Activated naive CD4-positive, alpha-beta T cell treated with anti-CD3 and anti-CD28 coated beads for 36 hours (primary cell): Measurements from ENCODE around the gene ISM1. TPM values are rescaled to one million over a fixed set of nuclear protein-coding genes. Genes with fewer than 3 reads are reported as not detected.

ENCODE experiments used
- CTCF ChIA-PET: fragments of 350-600 bp; sonication (Branson Sonifier 250); formaldehyde crosslinking; loops from one replicate; lab custom pipeline; 2021; ENCODE audit warnings: antibody characterized with exemption; lab: Charles Lee
- DNase-seq: peaks from one replicate; pipeline ENCODE4 v3.0.0-alpha.2; 2020
- H3K27ac Mint-ChIP-seq: one replicate; pipeline ENCODE4 v1.8.0; 2021; ENCODE audit warnings: mild to moderate bottlenecking, mixed read lengths
- H3K27me3 Mint-ChIP-seq: one replicate; pipeline ENCODE4 v1.8.0; 2021; ENCODE audit warnings: low read depth, mixed read lengths
- H3K36me3 Mint-ChIP-seq: one replicate; pipeline ENCODE4 v1.8.0; 2021; ENCODE audit warnings: low read depth, mixed read lengths
- H3K4me1 Mint-ChIP-seq: one replicate; pipeline ENCODE4 v1.8.0; 2021; ENCODE audit warnings: low read depth, mixed read lengths
- H3K4me3 Mint-ChIP-seq: one replicate; pipeline ENCODE4 v1.8.0; 2021; ENCODE audit warnings: mild to moderate bottlenecking, moderate library complexity, mixed read lengths
- H3K9me3 Mint-ChIP-seq: one replicate; pipeline ENCODE4 v1.8.0; 2021; ENCODE audit warnings: mixed read lengths
- intact Hi-C: fragments of 100-400 bp; cut with micrococcal nuclease; formaldehyde crosslinking; loops from one replicate; pipeline ENCODE4 v1.15.1; 2023
- total RNA-seq, 2 experiments: library from RNA; stranded (reverse); gene quantifications; one replicate each; pipeline ENCODE4 v1.2.3, GENCODE V29; 2021

The ISM1 gene
- total RNA-seq, 2 experiments from 2014 or later: 0.27 to 0.29 TPM

DNA sequence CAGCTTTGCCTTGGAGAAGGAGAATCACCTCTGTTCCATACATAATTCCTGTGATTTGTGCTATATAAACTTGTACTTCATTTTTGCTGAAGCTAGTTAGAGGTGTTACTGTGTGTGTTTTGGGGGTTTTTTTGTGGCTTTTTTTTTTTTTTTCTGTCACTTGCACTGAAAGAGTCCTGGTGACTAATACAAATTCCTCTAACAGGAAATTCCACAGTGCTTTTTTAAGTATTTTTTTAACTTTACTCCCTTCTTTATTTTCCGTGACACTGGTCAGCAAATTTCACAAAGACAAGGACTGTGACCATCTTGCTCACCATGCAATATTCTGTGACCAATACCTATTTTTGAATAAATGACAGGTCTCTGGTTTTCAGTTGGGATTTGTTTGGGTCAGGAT lies 110.5 kb downstream of the ISM1 start:
- intact Hi-C loops: no loop called here
- no peak for DNase-seq
- CTCF ChIA-PET: no interaction called here
- Mint-ChIP-seq H3K27ac (no peak overlapping the region), H3K4me3 (no peak overlapping the region), H3K27me3 (peaks cover 11% of the 10 kb centered on the region), H3K4me1 (peaks cover 15% of the 10 kb centered on the region), H3K36me3 (peaks cover 4% of the 10 kb centered on the region), H3K9me3 (peaks cover 2% of the 10 kb centered on the region)

DNA sequence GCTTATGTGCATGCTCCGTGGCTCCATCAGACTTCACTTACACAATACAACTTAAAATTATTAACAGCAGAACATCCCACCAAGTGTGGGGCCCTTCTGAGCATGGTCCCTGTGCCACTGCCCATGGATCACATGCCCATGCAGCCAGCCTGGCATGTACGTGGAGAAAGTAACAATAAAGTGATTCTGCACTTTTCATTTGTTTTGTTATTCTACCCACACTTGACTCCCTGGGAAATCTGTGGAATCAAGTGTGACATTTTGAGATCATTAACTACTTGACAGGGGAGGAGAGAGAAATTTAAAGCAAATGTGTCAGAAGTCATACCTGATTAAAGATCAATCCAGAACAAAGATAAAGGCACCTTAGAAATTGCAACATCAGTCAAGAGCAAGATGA lies 112.0 kb downstream of the ISM1 start:
- peaks cover 1% of the 10 kb centered on the region for H3K36me3 Mint-ChIP-seq
- CTCF ChIA-PET: no interaction called here

DNA sequence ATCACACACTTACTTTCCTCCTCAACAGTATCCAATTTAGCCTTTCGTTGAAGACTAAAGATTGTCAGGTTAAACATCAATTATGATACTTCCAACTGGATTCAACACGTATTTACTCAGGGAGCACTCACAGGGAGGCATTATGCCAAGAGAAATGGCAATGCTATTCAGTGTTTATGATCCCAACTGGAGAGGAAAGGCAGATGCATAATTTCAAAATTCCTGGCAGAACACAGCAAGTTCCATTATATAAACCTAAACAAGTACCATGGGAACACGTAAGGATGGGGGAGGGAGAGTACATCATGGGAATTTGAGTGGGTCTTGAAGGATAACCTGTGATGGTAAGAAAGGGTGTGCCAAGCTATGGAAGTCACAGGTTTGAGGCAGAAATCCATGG lies 112.7 kb downstream of the ISM1 start:
- Mint-ChIP-seq H3K9me3 (no peaks in the 10 kb centered on the region), H3K4me1 (peaks cover 22% of the 10 kb centered on the region), H3K36me3 (no peaks in the 10 kb centered on the region), H3K4me3 (no peak overlapping the region), H3K27ac (no peak overlapping the region), H3K27me3 (peaks cover 5% of the 10 kb centered on the region)
- CTCF ChIA-PET: no interaction called here
- DNase-seq: no peak
- intact Hi-C loops: no loop called here

More for the DNA sequence above, 112.0 kb downstream of the ISM1 start:
- no peak overlapping the region for H3K4me3 Mint-ChIP-seq
- no peak for DNase-seq
- peaks cover 22% of the 10 kb centered on the region for H3K4me1 Mint-ChIP-seq
- peaks cover 7% of the 10 kb centered on the region for H3K27me3 Mint-ChIP-seq
- no peak overlapping the region for H3K27ac Mint-ChIP-seq
- intact Hi-C loops: no loop called here
- H3K9me3 Mint-ChIP-seq: no peaks in the 10 kb centered on the region

DNA sequence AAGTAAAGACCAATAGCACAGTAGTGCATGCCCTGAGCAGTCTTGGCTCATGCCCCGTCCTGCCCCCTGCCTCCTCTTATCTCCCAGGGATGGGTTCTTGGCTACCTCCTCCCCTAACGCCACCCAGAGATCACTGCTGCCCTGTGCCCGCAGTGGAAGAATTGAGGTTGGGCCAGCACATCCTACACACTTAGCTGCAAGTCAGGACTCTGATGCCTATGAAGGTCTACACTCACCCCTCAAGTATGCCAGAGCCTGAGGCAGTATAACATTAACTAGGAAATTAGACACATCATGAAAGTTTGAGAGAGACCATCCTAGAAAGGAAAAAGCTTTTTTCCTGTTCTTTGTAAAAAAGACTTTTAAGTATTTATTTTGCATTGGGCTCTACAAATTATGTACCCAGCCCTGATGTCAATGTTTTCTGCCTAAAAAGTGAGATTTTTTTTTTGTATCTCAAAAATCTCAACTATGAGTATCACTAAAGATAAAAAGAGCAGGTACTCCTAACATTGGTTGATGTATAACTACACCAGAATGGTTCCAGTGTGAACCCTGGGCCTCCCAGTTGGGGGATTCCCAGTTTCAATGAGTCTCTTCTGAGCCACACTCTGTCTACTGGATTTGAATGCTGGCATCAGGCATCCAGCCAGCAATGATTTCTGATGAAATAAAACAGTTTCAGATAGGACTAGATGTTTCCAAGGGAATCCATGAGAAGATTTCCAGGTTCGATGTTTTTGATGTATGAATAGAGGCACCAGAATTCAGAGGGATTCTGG lies 115.4 kb downstream of the ISM1 start:
- H3K27me3 Mint-ChIP-seq: peaks cover 5% of the 10 kb centered on the region
- H3K4me3 Mint-ChIP-seq: no peak overlapping the region
- CTCF ChIA-PET: no interaction called here
- no peak overlapping the region for H3K27ac Mint-ChIP-seq
- H3K9me3 Mint-ChIP-seq: no peaks in the 10 kb centered on the region
- H3K36me3 Mint-ChIP-seq: no peaks in the 10 kb centered on the region
- peak; percentile 42 for DNase-seq
- peaks cover 17% of the 10 kb centered on the region for H3K4me1 Mint-ChIP-seq
- intact Hi-C loops: loop anchor here (1.0 to 2.0 kb wide), 2 partner anchors 24 to 105 kb away; no protein-coding TSS in a partner anchor

DNA sequence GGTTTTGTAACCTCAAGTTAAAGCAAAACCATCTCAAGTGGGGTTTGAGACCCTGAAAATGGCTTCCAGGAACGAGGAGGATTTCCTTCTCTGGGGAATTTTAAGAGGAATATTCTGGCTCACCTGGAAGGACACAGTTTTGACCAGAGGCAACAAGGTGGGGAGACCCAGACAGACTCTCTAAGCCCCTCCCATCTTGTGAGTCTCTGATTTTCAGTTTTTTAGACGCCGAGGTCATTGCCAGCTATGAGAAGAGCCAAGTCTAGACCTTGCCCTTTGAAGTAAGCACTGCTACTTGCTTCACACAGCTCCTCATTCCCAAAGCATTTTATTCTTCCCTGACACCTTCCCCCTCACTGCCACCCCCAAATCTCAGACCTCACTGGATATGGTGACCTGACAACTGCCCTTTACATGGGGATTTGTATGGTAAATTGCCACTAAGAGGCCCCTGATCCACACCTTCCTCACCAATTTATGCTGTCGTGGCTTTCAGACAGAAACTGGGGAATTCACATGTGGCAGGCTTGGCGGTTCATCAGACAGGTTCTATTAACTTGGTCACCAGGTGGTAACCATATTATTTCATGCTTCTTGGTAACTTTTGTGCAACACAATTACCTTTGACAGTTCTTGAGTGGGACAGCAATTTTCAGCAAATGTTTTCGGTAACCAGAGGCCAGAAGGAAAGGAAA lies 116.2 kb downstream of the ISM1 start:
- peaks cover 12% of the 10 kb centered on the region for H3K4me1 Mint-ChIP-seq
- no peaks in the 10 kb centered on the region for H3K36me3 Mint-ChIP-seq
- peaks cover 5% of the 10 kb centered on the region for H3K27me3 Mint-ChIP-seq
- no peak for DNase-seq
- H3K27ac Mint-ChIP-seq: no peak overlapping the region
- no peak overlapping the region for H3K4me3 Mint-ChIP-seq
- no peaks in the 10 kb centered on the region for H3K9me3 Mint-ChIP-seq
- intact Hi-C loops: loop anchor here (2.0 kb wide), 1 partner anchor 24 kb away; no protein-coding TSS in a partner anchor
- CTCF ChIA-PET: interaction anchor here (0.6 kb wide), 1 partner anchor 208 kb away, joined by 4 read pairs; no protein-coding TSS in a partner anchor

DNA sequence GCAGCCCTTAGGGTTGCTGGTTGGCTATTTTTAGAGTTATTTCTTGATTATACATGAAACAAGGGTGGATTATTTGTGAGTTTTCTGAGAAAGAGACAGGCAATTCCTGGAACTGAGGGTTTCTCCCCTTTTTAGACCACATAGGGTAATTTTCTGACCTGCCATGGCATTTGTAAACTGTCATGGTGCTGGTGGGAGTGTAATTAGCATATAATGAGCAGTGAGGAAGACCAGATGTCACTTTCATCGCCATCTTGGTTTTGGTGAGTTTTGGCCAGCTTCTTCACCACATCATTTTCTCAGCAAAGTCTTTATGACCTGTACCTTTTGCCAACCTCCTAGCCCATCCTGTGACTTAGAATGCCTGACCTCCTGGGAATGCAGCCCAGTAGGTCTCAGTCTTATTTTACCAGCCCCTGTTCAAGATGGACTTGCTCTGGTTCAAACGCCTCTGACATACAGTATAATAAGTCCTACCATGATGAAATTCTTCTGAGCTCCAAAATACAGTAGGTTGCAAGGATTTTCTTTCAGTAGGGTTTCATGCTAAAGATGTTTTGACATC lies 117.1 kb downstream of the ISM1 start:
- Mint-ChIP-seq H3K9me3 (no peaks in the 10 kb centered on the region), H3K27me3 (peaks cover under 1% of the 10 kb centered on the region), H3K4me1 (peaks cover 11% of the 10 kb centered on the region), H3K4me3 (no peak overlapping the region), H3K36me3 (no peaks in the 10 kb centered on the region), H3K27ac (no peak overlapping the region)
- DNase-seq: no peak
- intact Hi-C loops: no loop called here
- CTCF ChIA-PET: interaction anchor here (0.6 kb wide), 1 partner anchor 207 kb away, joined by 4 read pairs; no protein-coding TSS in a partner anchor

DNA sequence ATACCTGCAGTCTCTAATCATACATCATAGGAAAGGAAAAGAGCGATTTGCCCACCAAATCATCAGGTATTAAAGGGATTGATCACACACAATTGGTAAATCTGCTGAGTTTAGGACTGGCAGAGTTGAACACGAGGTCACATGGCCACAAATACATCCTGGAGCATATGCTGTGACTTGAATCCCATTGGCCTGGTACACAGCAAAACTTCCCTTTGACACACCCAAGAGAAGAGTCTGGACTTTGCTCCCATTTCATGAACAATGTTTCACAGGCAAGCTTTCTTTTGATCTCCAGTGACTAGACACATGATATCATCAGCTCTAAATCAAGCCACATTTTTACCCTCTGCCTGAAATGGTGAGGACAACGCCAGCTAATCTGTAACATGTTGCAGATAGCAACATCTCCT lies 117.9 kb downstream of the ISM1 start:
- Mint-ChIP-seq H3K36me3 (no peaks in the 10 kb centered on the region), H3K4me3 (no peak overlapping the region), H3K27ac (no peak overlapping the region), H3K27me3 (no peaks in the 10 kb centered on the region), H3K4me1 (peaks cover 11% of the 10 kb centered on the region), H3K9me3 (no peaks in the 10 kb centered on the region)
- no peak for DNase-seq
- intact Hi-C loops: no loop called here
- CTCF ChIA-PET: interaction anchor here (1.5 kb wide), 1 partner anchor 207 kb away, joined by 4 read pairs; no protein-coding TSS in a partner anchor

DNA sequence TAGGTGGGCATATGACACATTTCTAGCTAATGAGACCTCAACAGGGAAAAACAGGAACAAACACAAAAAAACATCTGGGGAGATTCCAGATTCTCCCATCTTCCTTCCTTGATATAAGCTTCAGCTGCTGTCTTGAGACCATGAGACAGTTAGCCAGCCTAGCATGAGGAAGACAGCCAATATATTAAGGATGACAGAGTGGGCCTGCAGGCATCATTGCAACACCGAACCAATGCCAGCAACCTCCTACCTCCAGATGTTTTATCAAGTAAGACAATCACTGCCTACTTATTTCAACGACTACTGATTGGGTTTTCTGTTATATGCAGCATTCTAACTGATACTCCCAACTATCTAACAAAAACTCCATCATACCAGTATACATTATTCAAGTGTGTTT lies 119.0 kb downstream of the ISM1 start:
- no peak overlapping the region for H3K4me3 Mint-ChIP-seq

DNA sequence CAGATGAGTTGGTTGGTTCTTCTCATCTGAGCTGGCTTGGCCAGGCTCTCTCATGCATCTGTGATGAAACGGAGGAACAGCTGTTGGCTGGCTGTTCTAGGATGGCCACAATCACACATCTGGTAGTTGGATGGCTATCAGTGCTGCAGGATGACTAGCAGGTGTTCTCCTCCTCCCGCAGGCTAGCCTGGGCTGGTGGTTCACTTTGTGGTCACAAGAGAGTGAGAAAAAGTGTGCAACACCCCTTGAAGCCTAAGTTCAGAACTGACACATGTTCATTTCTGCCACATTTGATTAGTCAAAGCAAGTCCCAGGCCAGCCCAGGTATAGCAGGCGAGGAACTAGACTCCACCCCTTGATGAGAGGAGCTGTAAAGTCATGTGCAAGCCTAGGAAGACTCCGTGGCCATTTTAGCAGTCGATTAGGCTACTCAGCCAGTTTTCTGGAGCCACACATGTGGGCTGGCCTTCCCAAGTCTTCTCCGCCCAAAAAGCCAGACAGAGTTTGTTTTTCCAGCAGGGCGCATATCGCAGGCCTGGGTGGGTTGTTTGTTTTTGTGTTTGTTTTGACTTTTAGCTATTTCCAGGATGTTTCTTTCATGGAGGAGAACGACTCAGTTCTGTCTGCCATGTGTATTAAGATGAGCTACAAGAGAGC lies 120.8 kb downstream of the ISM1 start:
- intact Hi-C loops: no loop called here
- no peak for DNase-seq
- H3K4me3 Mint-ChIP-seq: no peak overlapping the region

More for the DNA sequence above, 119.0 kb downstream of the ISM1 start:
- no peak for DNase-seq
- H3K4me1 Mint-ChIP-seq: peaks cover 11% of the 10 kb centered on the region
- H3K36me3 Mint-ChIP-seq: no peaks in the 10 kb centered on the region
- H3K27ac Mint-ChIP-seq: no peak overlapping the region
- H3K9me3 Mint-ChIP-seq: no peaks in the 10 kb centered on the region
- CTCF ChIA-PET: interaction anchor here (1.5 kb wide), 1 partner anchor 206 kb away, joined by 4 read pairs; no protein-coding TSS in a partner anchor
- intact Hi-C loops: no loop called here
- no peaks in the 10 kb centered on the region for H3K27me3 Mint-ChIP-seq

DNA sequence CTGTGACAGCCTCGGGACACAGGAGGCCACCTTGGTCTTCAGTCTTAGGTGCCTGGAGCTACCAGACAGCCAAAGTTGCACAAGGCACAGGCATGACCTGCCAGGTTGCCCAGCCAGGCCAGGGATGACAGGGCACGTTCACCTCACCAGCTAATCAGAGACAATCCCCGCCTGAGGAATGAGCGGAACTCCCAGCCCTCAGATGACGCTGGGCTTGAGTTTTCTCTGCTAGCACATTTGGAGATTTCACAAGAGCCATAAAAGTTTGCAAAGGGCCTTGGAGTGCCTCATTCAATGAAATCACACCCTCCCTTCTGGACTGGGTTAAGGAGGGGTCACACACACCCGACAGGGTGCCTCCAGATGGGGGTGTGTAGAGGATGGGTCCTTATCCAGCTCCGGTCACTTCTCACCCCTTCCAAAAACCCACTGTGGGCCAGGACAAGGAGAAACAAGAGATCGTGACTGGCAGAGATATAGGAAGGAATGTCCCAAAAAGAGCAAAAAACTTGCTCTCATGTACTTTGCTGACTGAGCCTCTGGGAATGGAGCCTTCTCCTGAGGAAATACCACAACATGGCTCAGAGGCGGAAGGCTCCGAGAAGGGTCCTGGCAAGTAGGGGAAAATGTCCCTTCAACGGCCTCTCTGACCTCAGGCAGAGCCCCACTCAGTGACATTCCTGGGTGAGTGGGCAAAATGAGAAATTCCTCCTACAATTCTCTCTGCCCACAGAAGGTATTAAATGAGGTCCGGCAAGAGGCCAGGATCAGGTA lies 121.6 kb downstream of the ISM1 start:
- Mint-ChIP-seq H3K4me3 (no peak overlapping the region), H3K4me1 (peaks cover 3% of the 10 kb centered on the region), H3K9me3 (no peaks in the 10 kb centered on the region), H3K27me3 (no peaks in the 10 kb centered on the region), H3K27ac (no peak overlapping the region), H3K36me3 (no peaks in the 10 kb centered on the region)
- DNase-seq: no peak
- intact Hi-C loops: no loop called here
- CTCF ChIA-PET: no interaction called here

More for the DNA sequence above, 120.8 kb downstream of the ISM1 start:
- CTCF ChIA-PET: no interaction called here
- Mint-ChIP-seq H3K27ac (no peak overlapping the region), H3K36me3 (no peaks in the 10 kb centered on the region), H3K4me1 (peaks cover 8% of the 10 kb centered on the region), H3K27me3 (no peaks in the 10 kb centered on the region), H3K9me3 (no peaks in the 10 kb centered on the region)

DNA sequence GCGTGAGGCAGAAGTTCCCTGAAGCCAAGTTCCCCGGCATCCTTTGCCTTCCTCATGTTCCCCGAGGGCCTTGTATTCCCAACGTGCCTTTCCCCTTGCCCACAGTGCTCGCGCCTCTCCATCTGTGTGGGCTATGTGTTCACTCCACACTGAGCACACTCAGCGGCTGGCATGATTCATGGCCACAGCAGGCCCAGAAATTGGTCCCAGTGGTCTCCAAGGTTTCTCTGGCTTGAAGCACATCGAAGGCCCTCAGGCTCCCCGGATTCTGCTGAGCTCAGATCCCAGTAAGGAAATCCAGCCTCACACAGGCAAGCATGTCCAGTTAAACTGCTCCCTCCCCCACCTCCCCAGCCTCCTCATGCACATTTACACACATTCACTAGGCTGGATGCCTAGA lies 123.6 kb downstream of the ISM1 start:
- DNase-seq: no peak
- Mint-ChIP-seq H3K4me1 (no peaks in the 10 kb centered on the region), H3K9me3 (no peaks in the 10 kb centered on the region), H3K27ac (no peak overlapping the region), H3K4me3 (no peak overlapping the region), H3K36me3 (no peaks in the 10 kb centered on the region), H3K27me3 (no peaks in the 10 kb centered on the region)
- CTCF ChIA-PET: interaction anchor here (0.7 kb wide), 1 partner anchor 202 kb away, joined by 3 read pairs; no protein-coding TSS in a partner anchor
- intact Hi-C loops: no loop called here
